Epithelial cell of esophagus (primary cell): Measurements from ENCODE around the gene TEX14.
"Not testable (repeated sequence)": the region's sequence is repeated elsewhere in the genome, so short reads cannot be mapped to it uniquely, and the experiment has no call there.

ENCODE experiments used
- DNase-seq: peaks from one replicate; pipeline ENCODE4 v3.0.0; 2010; ENCODE audit warnings: low read depth
- H3K4me3 ChIP-seq: 2 replicates; pipeline ENCODE4 v1.5.1; 2011; ENCODE audit warnings: mild to moderate bottlenecking, low read length, control low read depth
- CTCF ChIP-seq: IDR thresholded peaks from 2 replicates; pipeline ENCODE4 v1.5.1; 2011; ENCODE audit warnings: low read depth, mild to moderate bottlenecking, low read length, control low read depth, inconsistent platforms; ENCODE audit not compliant: insufficient read depth; ENCODE audit errors: missing control alignments

TEX14 gene

GRCh38 chr17:58692239-58693055, 602 bp upstream of the TEX14 start, which contains the start of gene RAD51C:
TSS of gene RAD51C (plus strand) at chr17:58692602. CDS start at chr17:58692644, 42 bp downstream.
- H3K4me3 ChIP-seq = peak within 1 kb of the TSS; percentile 68
- peak; percentile 82 for DNase-seq
- peak; percentile 10 for TF ChIP-seq CTCF

DNA sequence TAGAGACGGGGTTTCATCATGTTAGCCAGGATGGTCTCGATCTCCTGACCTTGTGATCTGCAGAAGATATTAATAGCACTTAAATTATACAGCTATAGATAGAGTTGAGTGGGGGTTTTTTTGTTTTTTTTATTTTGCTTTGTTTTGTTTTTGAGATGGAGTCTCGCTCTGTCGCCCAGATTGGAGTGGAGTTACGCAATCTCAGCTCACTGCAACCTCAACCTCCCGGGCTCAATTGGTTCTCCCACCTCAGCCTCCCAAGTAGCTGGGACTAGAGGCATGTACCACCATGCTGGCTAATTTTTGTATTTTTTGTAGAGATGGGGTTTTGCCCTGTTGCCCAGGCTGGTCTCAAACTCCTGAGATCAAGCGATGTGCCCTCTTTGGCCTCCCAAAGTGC, 1.8 kb downstream of the TEX14 start:
- DNase-seq, H3K4me3 ChIP-seq: not testable (repeated sequence)

DNA sequence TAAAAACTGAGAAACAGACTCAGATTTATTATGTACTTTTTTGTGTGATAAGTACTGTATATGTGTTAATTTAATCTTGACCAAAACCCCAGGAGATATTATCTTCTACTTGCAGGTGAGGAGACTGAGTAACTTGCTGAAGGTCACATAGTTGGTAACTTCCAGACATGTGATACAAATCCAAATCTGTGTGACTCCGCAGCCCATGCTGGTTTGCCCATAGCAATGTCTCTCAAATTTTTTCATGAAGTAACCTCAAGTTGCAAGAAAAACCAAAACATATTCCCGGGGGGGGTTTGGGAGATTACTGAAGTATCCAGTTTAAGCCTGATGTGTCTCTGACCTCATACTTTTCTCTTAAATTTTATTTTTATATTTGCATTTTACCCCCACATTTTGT, 3.3 kb downstream of the TEX14 start:
- no peak for DNase-seq
- TF ChIP-seq CTCF = no peak
- H3K4me3 ChIP-seq = no peak overlapping the region

DNA sequence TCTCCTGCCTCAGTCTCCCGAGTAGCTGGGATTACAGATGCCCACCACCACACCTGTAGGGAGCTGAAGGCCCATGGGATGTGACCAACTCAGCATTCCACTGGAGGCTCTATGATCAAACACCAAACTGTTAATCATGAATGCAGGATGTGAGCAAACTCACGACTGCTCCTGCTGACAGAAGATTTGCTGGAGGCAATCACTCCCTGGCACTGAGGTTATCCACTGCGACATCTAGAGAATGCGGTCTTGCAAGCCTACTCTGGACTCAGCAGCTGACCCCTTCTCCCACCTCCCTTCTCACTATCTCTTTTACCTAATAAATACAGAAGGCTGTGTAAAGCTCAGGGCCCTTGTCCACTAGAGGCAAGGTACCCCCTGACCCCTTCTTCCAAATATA, 4.9 kb downstream of the TEX14 start:
- no peak overlapping the region for H3K4me3 ChIP-seq
- TF ChIP-seq CTCF = no peak

GRCh38 chr17:58684462-58684861, 7.4 kb downstream of the TEX14 start:
- DNase-seq, H3K4me3 ChIP-seq: not testable (repeated sequence)

More for the DNA sequence above, 4.9 kb downstream of the TEX14 start:
- peak; percentile 49 for DNase-seq

GRCh38 chr17:58684003-58684402, 7.8 kb downstream of the TEX14 start:
- H3K4me3 ChIP-seq = no peak overlapping the region
- no peak for DNase-seq
- TF ChIP-seq CTCF = no peak

DNA sequence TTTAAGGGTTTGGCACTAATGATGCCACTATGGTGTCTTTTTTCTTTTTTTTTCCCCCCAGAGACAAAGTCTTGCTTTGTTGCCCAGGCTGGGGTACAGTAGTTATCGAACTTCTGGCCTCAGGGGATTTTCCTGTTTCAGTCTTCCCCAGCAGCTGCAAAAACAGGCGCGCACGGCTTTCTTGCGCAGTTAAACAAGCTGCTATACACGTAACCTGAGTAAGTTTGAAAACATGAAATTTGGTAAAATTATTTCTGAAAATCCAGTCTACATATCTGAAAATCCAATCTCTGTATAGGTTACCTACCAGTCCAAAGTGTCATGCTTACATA, 11.8 kb downstream of the TEX14 start:
- TF ChIP-seq CTCF = no peak
- no peak for DNase-seq
- H3K4me3 ChIP-seq = no peak overlapping the region

GRCh38 chr17:58679263-58680037, 12.4 kb downstream of the TEX14 start:
- peak; percentile 82 for DNase-seq
- TF ChIP-seq CTCF = no peak
- H3K4me3 ChIP-seq = no peak overlapping the region

- not testable (repeated sequence) for DNase-seq, H3K4me3 ChIP-seq
Observed at GRCh38 chr17:58678287-58678686, 13.6 kb downstream of the TEX14 start.
